HepG2 (cell line): ENCODE data around the gene MSMO1. TPM values are rescaled to one million over a fixed set of nuclear protein-coding genes. Genes with fewer than 3 reads are reported as not detected.
A peak's percentile ranks its signal among the peaks of the same experiment; 100 is the strongest.

Experiments
- ATF7 ChIP-seq, 2 experiments: fragments of 450-650 bp in 1 of 2; sonication (generic) in 1 of 2; formaldehyde crosslinking in 1 of 2; IDR thresholded peaks; 2 replicates each; pipeline versions ENCODE4 v1.4.0 to v1.6.1; 2016 to 2020; ENCODE audit warnings: antibody characterized with exemption in 1 of 2, mild to moderate bottlenecking in 1 of 2, missing genetic modification reagents in 1 of 2
- ATF7-NPFF ChIP-seq: sonication (generic); formaldehyde crosslinking; IDR thresholded peaks from 2 replicates; pipeline ENCODE4 v1.8.1; 2023; ENCODE audit warnings: mild to moderate bottlenecking, low read depth, missing genetic modification reagents, moderate library complexity
- CEBPB ChIP-seq: IDR thresholded peaks from 2 replicates; pipeline ENCODE4 v1.6.1; 2011; ENCODE audit warnings: low read depth, low read length, improper control_type of control experiment, borderline replicate concordance
- DNMT3B ChIP-seq: conservative IDR thresholded peaks from 2 replicates; pipeline ENCODE4 v1.6.1; 2016; ENCODE audit warnings: missing biosample characterization, control low read depth
- FLYWCH1 ChIP-seq: sonication (generic); formaldehyde crosslinking; IDR thresholded peaks from 2 replicates; pipeline ENCODE4 v1.8.1; 2023; ENCODE audit warnings: mild to moderate bottlenecking, missing genetic modification reagents
- SOX13 ChIP-seq, 3 experiments: fragments of 450-650 bp in 1 of 3; sonication (generic) in 1 of 3; formaldehyde crosslinking in 1 of 3; IDR thresholded peaks in 2 of 3; conservative IDR thresholded peaks in 1 of 3; 2 replicates each; pipeline versions ENCODE4 v1.5.0 to v1.6.1; 2016 to 2020; ENCODE audit warnings: antibody characterized with exemption in 1 of 3, mild to moderate bottlenecking in 1 of 3, missing compliant biosample characterization in 1 of 3, missing genetic modification reagents in 1 of 3, moderate library complexity in 1 of 3
- ZNF18 ChIP-seq: sonication (generic); formaldehyde crosslinking; IDR thresholded peaks from 2 replicates; pipeline ENCODE4 v1.8.0; 2022; ENCODE audit warnings: mild to moderate bottlenecking, missing genetic modification reagents; ENCODE audit not compliant: insufficient replicate concordance
- ZNF362 ChIP-seq: sonication (generic); formaldehyde crosslinking; IDR thresholded peaks from 2 replicates; pipeline ENCODE4 v1.4.0; 2020; ENCODE audit warnings: missing genetic modification reagents, mild to moderate bottlenecking, borderline replicate concordance
- ZNF609 ChIP-seq: sonication (generic); formaldehyde crosslinking; IDR thresholded peaks from 2 replicates; pipeline ENCODE4 v1.4.0; 2020; ENCODE audit warnings: mild to moderate bottlenecking, missing genetic modification reagents, borderline replicate concordance
- ZNF710 ChIP-seq: sonication (generic); formaldehyde crosslinking; IDR thresholded peaks from 2 replicates; pipeline ENCODE4 v1.5.0; 2020; ENCODE audit warnings: mild to moderate bottlenecking, missing genetic modification reagents, borderline replicate concordance
- polyA plus RNA-seq, 8 experiments: library from polyadenylated mRNA; depleted of rRNA in 3 of 8; stranded (reverse) in 7 of 8; unstranded in 1 of 8; fragments of >200 nt; fragmentation: Illumina TruSeq in 4 of 8; extraction: Trizol in 4 of 8; gene quantifications; 2 replicates each; pipeline versions ENCODE4 v1.2.1 to v1.2.3, GENCODE V29; 2011 to 2016; ENCODE audit warnings: low read depth in 4 of 8, missing spikeins in 1 of 8, mixed read lengths in 1 of 8; ENCODE audit not compliant: insufficient read depth in 1 of 8
- total RNA-seq, 5 experiments: library from RNA; depleted of rRNA; stranded (reverse); fragments of >200 nt; fragmentation: Illumina TruSeq; extraction: Trizol; gene quantifications; 2 replicates each; pipeline ENCODE4 v1.2.3, GENCODE V29; 2016; ENCODE audit warnings: low read depth in 1 of 5

MSMO1 gene
- total and polyA plus RNA-seq, 2 of the 13 experiments (the other 11 are each of a cell fraction or from before 2014, with no cell fraction given): 98.1 to 216 TPM

GRCh38 chr4:165364452-165365080 lies 37.1 kb downstream of the MSMO1 start (continued):
- TF ChIP-seq ZNF609 (CRISPR knock-in tag): no peak
- TF ChIP-seq ZNF18 (CRISPR knock-in tag): peak; percentile 28
- no peak for TF ChIP-seq FLYWCH1 (CRISPR knock-in tag)
- peak; percentile 92 for TF ChIP-seq CEBPB
- no peak for TF ChIP-seq ATF7-NPFF (CRISPR knock-in tag)
- TF ChIP-seq ZNF362 (CRISPR knock-in tag): no peak
- TF ChIP-seq ATF7 (IDR thresholded peaks at IDR 0.05): 0 out of 2 replicates have a peak, but pooled peaks have one; percentile 29
- TF ChIP-seq ATF7 (CRISPR knock-in tag; IDR thresholded peaks at IDR 0.05): no peak
- TF ChIP-seq ZNF710 (CRISPR knock-in tag): no peak
- TF ChIP-seq DNMT3B (CRISPR knock-in tag): no peak
- no peak for TF ChIP-seq SOX13 (IDR thresholded peaks at IDR 0.05)
- peak in 1 of 2 experiments; percentile 14; a peak in 1 of 4 replicates for TF ChIP-seq SOX13 (CRISPR knock-in tag; conservative IDR thresholded peaks at IDR 0.05 in 1 of 2, IDR thresholded peaks at IDR 0.05 in 1 of 2)
